Tibial artery (tissue), 4 donors: ENCODE measurements around the gene GBP6.
"Not testable (repeated sequence)": the region's sequence is repeated elsewhere in the genome, so short reads cannot be mapped to it uniquely, and the experiment has no call there.

Source experiments
- DNase-seq, 2 donors: peaks; one replicate each; pipeline ENCODE4 v3.0.0-alpha.2; 2019
- H3K27ac ChIP-seq, 2 donors: fragments of 200-600 bp; sonication (generic) in 1 of 2; 1 replicate in 1 of 2; 2 replicates in 1 of 2; pipeline ENCODE4 v1.5.1; 2018 to 2019; ENCODE audit warnings: mild to moderate bottlenecking in 1 of 2
- H3K27me3 ChIP-seq, 2 donors: fragments of 200-600 bp; sonication (generic) in 1 of 2; one replicate each; pipeline versions ENCODE4 v1.5.1 to v1.6.0; 2016 to 2019
- H3K36me3 ChIP-seq, 3 donors: fragments of 200-600 bp; sonication (generic) in 2 of 3; one replicate each; pipeline ENCODE4 v1.5.1; 2016 to 2019; ENCODE audit warnings: mild to moderate bottlenecking in 2 of 3
- H3K4me1 ChIP-seq, 4 donors: fragments of 200-600 bp; sonication (generic) in 2 of 4; 1 replicate in 3 of 4; 2 replicates in 1 of 4; pipeline ENCODE4 v1.5.1; 2016 to 2019
- H3K4me3 ChIP-seq, 2 donors: fragments of 200-600 bp; sonication (generic) in 1 of 2; 1 replicate in 1 of 2; 2 replicates in 1 of 2; pipeline ENCODE4 v1.5.1; 2018 to 2019; ENCODE audit warnings: mild to moderate bottlenecking in 2 of 2
- H3K9me3 ChIP-seq, 3 donors: fragments of 200-600 bp; sonication (generic) in 1 of 3; one replicate each; pipeline ENCODE4 v1.5.1; 2016 to 2019
- CTCF ChIP-seq, 2 experiments: fragments of 200-600 bp in 1 of 2; fragments of 450-650 bp in 1 of 2; IDR thresholded peaks; one replicate each; pipeline ENCODE4 v1.5.1; 2017 to 2019; ENCODE audit warnings: antibody characterized with exemption in 2 of 2, mild to moderate bottlenecking in 1 of 2, moderate library complexity in 1 of 2
- intact Hi-C: fragments of 100-400 bp; cut with DNase I; formaldehyde crosslinking; loops from one replicate; pipeline ENCODE4 v1.15.0; 2023; ENCODE audit warnings: low total_unique reads

The GBP6 gene

GRCh38 chr1:89337903-89338302 lies 26.0 kb upstream of the GBP6 start:
- no peak for TF ChIP-seq CTCF (IDR thresholded peaks at IDR 0.05)
- intact Hi-C loops = no loop called here
- Histone ChIP-seq H3K36me3 (no peaks in the 10 kb centered on the region), H3K27ac (no peak overlapping the region), H3K9me3 (no peaks in the 10 kb centered on the region), H3K4me1 (no peaks in the 10 kb centered on the region), H3K27me3 (no peaks in the 10 kb centered on the region), H3K4me3 (no peak overlapping the region)
- DNase-seq = no peak

- no peak overlapping the region for H3K27ac ChIP-seq
- no peak overlapping the region for H3K4me3 ChIP-seq
- intact Hi-C loops = no loop called here
- no peak for DNase-seq
- H3K27me3 ChIP-seq = no peaks in the 10 kb centered on the region
- no peak for TF ChIP-seq CTCF (IDR thresholded peaks at IDR 0.05)
- H3K36me3 ChIP-seq = no peaks in the 10 kb centered on the region
- H3K9me3 ChIP-seq = peaks cover 0 to 2% (median 0%) of the 10 kb centered on the region in 3 donors
- H3K4me1 ChIP-seq = no peaks in the 10 kb centered on the region
Observed at GRCh38 chr1:89339039-89339438, 24.8 kb upstream of the GBP6 start.

- H3K27me3 ChIP-seq, H3K27ac ChIP-seq, H3K4me1 ChIP-seq, H3K4me3 ChIP-seq, intact Hi-C loops, DNase-seq, H3K36me3 ChIP-seq: not testable (repeated sequence)
- peaks cover 0 to 11% (median 0%) of the 10 kb centered on the region in 3 donors for H3K9me3 ChIP-seq
Observed at GRCh38 chr1:89345479-89345878, 18.4 kb upstream of the GBP6 start.

- TF ChIP-seq CTCF (IDR thresholded peaks at IDR 0.05) = no peak
- intact Hi-C loops = no loop called here
Observed at GRCh38 chr1:89347296-89347695, 16.6 kb upstream of the GBP6 start.

GRCh38 chr1:89350298-89350697 lies 13.6 kb upstream of the GBP6 start:
- Histone ChIP-seq H3K4me1 (no peaks in the 10 kb centered on the region), H3K4me3 (no peak overlapping the region), H3K9me3 (no peaks in the 10 kb centered on the region), H3K27me3 (no peaks in the 10 kb centered on the region), H3K27ac (no peak overlapping the region), H3K36me3 (no peaks in the 10 kb centered on the region)
- intact Hi-C loops = loop anchor here (10.0 kb wide), 1 partner anchor 345 kb away; no protein-coding TSS in a partner anchor
- TF ChIP-seq CTCF (IDR thresholded peaks at IDR 0.05) = no peak
- DNase-seq = no peak

More at GRCh38 chr1:89347296-89347695, 16.6 kb upstream of the GBP6 start:
- H3K36me3 ChIP-seq = no peaks in the 10 kb centered on the region
- peaks cover 0 to 11% (median 0%) of the 10 kb centered on the region in 3 donors for H3K9me3 ChIP-seq
- no peak overlapping the region for H3K27ac ChIP-seq
- no peaks in the 10 kb centered on the region for H3K27me3 ChIP-seq
- no peak for DNase-seq
- no peaks in the 10 kb centered on the region for H3K4me1 ChIP-seq
- no peak overlapping the region for H3K4me3 ChIP-seq

GRCh38 chr1:89351597-89352311 lies 12.1 kb upstream of the GBP6 start:
- no peak overlapping the region for H3K4me3 ChIP-seq
- DNase-seq = no peak
- no peaks in the 10 kb centered on the region for H3K4me1 ChIP-seq
- H3K27me3 ChIP-seq = no peaks in the 10 kb centered on the region
- H3K27ac ChIP-seq = no peak overlapping the region
- no peaks in the 10 kb centered on the region for H3K9me3 ChIP-seq
- no peak for TF ChIP-seq CTCF (IDR thresholded peaks at IDR 0.05)
- no peaks in the 10 kb centered on the region for H3K36me3 ChIP-seq
- intact Hi-C loops = loop anchor here (10.0 kb wide), 1 partner anchor 347 kb away; no protein-coding TSS in a partner anchor
